LNCaP clone FGC (cell line): ENCODE measurements around the gene NDUFB2.

ENCODE experiments used
- DNase-seq: peaks from one replicate; pipeline ENCODE4 v3.0.0-alpha.2; 2011; ENCODE audit warnings: low read depth
- H3K4me3 ChIP-seq: 2 replicates; pipeline ENCODE4 v1.5.1; 2011; ENCODE audit warnings: mild to moderate bottlenecking, low read depth, low read length, control low read depth
- CTCF ChIP-seq: IDR thresholded peaks from 2 replicates; pipeline ENCODE4 v1.5.1; 2012; ENCODE audit warnings: mild to moderate bottlenecking; ENCODE audit not compliant: control insufficient read depth, insufficient read depth; ENCODE audit errors: extremely low read depth

NDUFB2 gene

GRCh38 chr7:140744005-140744404 lies 47.5 kb downstream of the NDUFB2 start:
- no peak for DNase-seq
- no peak for TF ChIP-seq CTCF
- no peak overlapping the region for H3K4me3 ChIP-seq

- no peak for DNase-seq
- H3K4me3 ChIP-seq = no peak overlapping the region
Measured at GRCh38 chr7:140745266-140746058, 49.0 kb downstream of the NDUFB2 start.

GRCh38 chr7:140746751-140747150 lies 50.2 kb downstream of the NDUFB2 start:
- H3K4me3 ChIP-seq = no peak overlapping the region
- no peak for DNase-seq
- no peak for TF ChIP-seq CTCF

More at GRCh38 chr7:140745266-140746058, 49.0 kb downstream of the NDUFB2 start:
- no peak for TF ChIP-seq CTCF

GRCh38 chr7:140752533-140752932 lies 56.0 kb downstream of the NDUFB2 start:
- TF ChIP-seq CTCF = no peak
- DNase-seq = no peak
- no peak overlapping the region for H3K4me3 ChIP-seq

GRCh38 chr7:140754506-140754905 lies 58.0 kb downstream of the NDUFB2 start:
- no peak for DNase-seq
- H3K4me3 ChIP-seq = no peak overlapping the region
- TF ChIP-seq CTCF = no peak
